Activated naive CD8-positive, alpha-beta T cell (primary cell): ENCODE measurements around the gene TSPAN16.
"Not testable (repeated sequence)": the region's sequence is repeated elsewhere in the genome, so short reads cannot be mapped to it uniquely, and the experiment has no call there.

ENCODE experiments used
- H3K27ac Mint-ChIP-seq: one replicate; pipeline ENCODE4 v1.8.0; 2021; ENCODE audit warnings: mixed read lengths
- H3K27me3 Mint-ChIP-seq: one replicate; pipeline ENCODE4 v1.8.0; 2021; ENCODE audit warnings: mixed read lengths
- H3K36me3 Mint-ChIP-seq: one replicate; pipeline ENCODE4 v1.8.0; 2021; ENCODE audit warnings: mixed read lengths
- H3K4me1 Mint-ChIP-seq: one replicate; pipeline ENCODE4 v1.8.0; 2021; ENCODE audit warnings: low read depth, mixed read lengths
- H3K4me3 Mint-ChIP-seq: one replicate; pipeline ENCODE4 v1.8.0; 2021; ENCODE audit warnings: mild to moderate bottlenecking, mixed read lengths
- H3K9me3 Mint-ChIP-seq: one replicate; pipeline ENCODE4 v1.8.0; 2021; ENCODE audit warnings: low read depth, mixed read lengths

The TSPAN16 gene

GRCh38 chr19:11286312-11286974 is 9.5 kb upstream of the TSPAN16 start:
- H3K4me1 Mint-ChIP-seq: peaks cover 3% of the 10 kb centered on the region
- no peak overlapping the region for H3K4me3 Mint-ChIP-seq
- H3K36me3 Mint-ChIP-seq: no peaks in the 10 kb centered on the region
- peaks cover 15% of the 10 kb centered on the region for H3K27me3 Mint-ChIP-seq
- H3K9me3 Mint-ChIP-seq: no peaks in the 10 kb centered on the region
- H3K27ac Mint-ChIP-seq: no peak overlapping the region

- H3K4me3 Mint-ChIP-seq: no peak overlapping the region
- no peaks in the 10 kb centered on the region for H3K4me1 Mint-ChIP-seq
- peaks cover 14% of the 10 kb centered on the region for H3K27me3 Mint-ChIP-seq
- no peak overlapping the region for H3K27ac Mint-ChIP-seq
- no peaks in the 10 kb centered on the region for H3K9me3 Mint-ChIP-seq
- H3K36me3 Mint-ChIP-seq: no peaks in the 10 kb centered on the region
Measured at GRCh38 chr19:11288349-11288748, 7.6 kb upstream of the TSPAN16 start.

- Mint-ChIP-seq H3K36me3 (no peaks in the 10 kb centered on the region), H3K27ac (no peak overlapping the region), H3K27me3 (peaks cover 9% of the 10 kb centered on the region), H3K4me1 (peaks cover 2% of the 10 kb centered on the region), H3K4me3 (no peak overlapping the region), H3K9me3 (no peaks in the 10 kb centered on the region)
Measured at GRCh38 chr19:11290256-11290655, 5.7 kb upstream of the TSPAN16 start.

GRCh38 chr19:11291415-11291814 is 4.5 kb upstream of the TSPAN16 start:
- H3K36me3 Mint-ChIP-seq: no peaks in the 10 kb centered on the region
- peaks cover 2% of the 10 kb centered on the region for H3K4me1 Mint-ChIP-seq
- H3K4me3 Mint-ChIP-seq: no peak overlapping the region
- H3K27me3 Mint-ChIP-seq: peaks cover 11% of the 10 kb centered on the region
- H3K9me3 Mint-ChIP-seq: no peaks in the 10 kb centered on the region
- H3K27ac Mint-ChIP-seq: no peak overlapping the region

GRCh38 chr19:11291991-11292390 is 4.0 kb upstream of the TSPAN16 start:
- H3K4me3 Mint-ChIP-seq: no peak overlapping the region
- H3K27me3 Mint-ChIP-seq: peaks cover 11% of the 10 kb centered on the region
- H3K36me3 Mint-ChIP-seq: no peaks in the 10 kb centered on the region
- no peaks in the 10 kb centered on the region for H3K9me3 Mint-ChIP-seq
- H3K27ac Mint-ChIP-seq: no peak overlapping the region
- peaks cover 2% of the 10 kb centered on the region for H3K4me1 Mint-ChIP-seq

GRCh38 chr19:11293433-11294389 is 2.2 kb upstream of the TSPAN16 start:
- Mint-ChIP-seq H3K27ac (no peak overlapping the region), H3K9me3 (no peaks in the 10 kb centered on the region), H3K4me3 (no peak overlapping the region), H3K27me3 (peaks cover 9% of the 10 kb centered on the region), H3K36me3 (no peaks in the 10 kb centered on the region), H3K4me1 (peaks cover 2% of the 10 kb centered on the region)

- peaks cover 7% of the 10 kb centered on the region for H3K27me3 Mint-ChIP-seq
- peaks cover 2% of the 10 kb centered on the region for H3K4me1 Mint-ChIP-seq
- H3K9me3 Mint-ChIP-seq: no peaks in the 10 kb centered on the region
- H3K4me3 Mint-ChIP-seq: no peak overlapping the region
- no peak overlapping the region for H3K27ac Mint-ChIP-seq
- H3K36me3 Mint-ChIP-seq: no peaks in the 10 kb centered on the region
Measured at GRCh38 chr19:11295180-11295579, 780 bp upstream of the TSPAN16 start.

- H3K36me3 Mint-ChIP-seq: no peaks in the 10 kb centered on the region
- no peaks in the 10 kb centered on the region for H3K9me3 Mint-ChIP-seq
- H3K27me3 Mint-ChIP-seq: peaks cover 11% of the 10 kb centered on the region
- peaks cover 2% of the 10 kb centered on the region for H3K4me1 Mint-ChIP-seq
- H3K4me3 Mint-ChIP-seq: no peak overlapping the region
- H3K27ac Mint-ChIP-seq: no peak overlapping the region
Measured at GRCh38 chr19:11296264-11296663, 304 bp downstream of the TSPAN16 start.

GRCh38 chr19:11299946-11300810 is 4.2 kb downstream of the TSPAN16 start:
- no peaks in the 10 kb centered on the region for H3K4me1 Mint-ChIP-seq
- no peak overlapping the region for H3K27ac Mint-ChIP-seq
- no peak overlapping the region for H3K4me3 Mint-ChIP-seq
- H3K36me3 Mint-ChIP-seq: no peaks in the 10 kb centered on the region
- H3K9me3 Mint-ChIP-seq: no peaks in the 10 kb centered on the region
- H3K27me3 Mint-ChIP-seq: peaks cover 7% of the 10 kb centered on the region

GRCh38 chr19:11300811-11301120 is 4.8 kb downstream of the TSPAN16 start:
- H3K27me3 Mint-ChIP-seq: peaks cover 7% of the 10 kb centered on the region
- no peak overlapping the region for H3K4me3 Mint-ChIP-seq
- H3K27ac Mint-ChIP-seq: no peak overlapping the region
- no peaks in the 10 kb centered on the region for H3K36me3 Mint-ChIP-seq
- no peaks in the 10 kb centered on the region for H3K4me1 Mint-ChIP-seq
- H3K9me3 Mint-ChIP-seq: no peaks in the 10 kb centered on the region

- Mint-ChIP-seq H3K36me3 (no peaks in the 10 kb centered on the region), H3K27me3 (peaks cover 4% of the 10 kb centered on the region), H3K27ac (no peak overlapping the region), H3K4me3 (no peak overlapping the region), H3K9me3 (no peaks in the 10 kb centered on the region), H3K4me1 (no peaks in the 10 kb centered on the region)
Measured at GRCh38 chr19:11304936-11305335, 9.0 kb downstream of the TSPAN16 start.

GRCh38 chr19:11306337-11306736 is 10.4 kb downstream of the TSPAN16 start:
- no peaks in the 10 kb centered on the region for H3K9me3 Mint-ChIP-seq
- no peaks in the 10 kb centered on the region for H3K27me3 Mint-ChIP-seq

GRCh38 chr19:11320278-11320995 is 24.5 kb downstream of the TSPAN16 start:
- H3K27ac Mint-ChIP-seq, H3K4me3 Mint-ChIP-seq, H3K9me3 Mint-ChIP-seq, H3K27me3 Mint-ChIP-seq, H3K36me3 Mint-ChIP-seq: not testable (repeated sequence)
- H3K4me1 Mint-ChIP-seq: peaks cover 12% of the 10 kb centered on the region

More at GRCh38 chr19:11306337-11306736, 10.4 kb downstream of the TSPAN16 start:
- no peaks in the 10 kb centered on the region for H3K4me1 Mint-ChIP-seq
- H3K36me3 Mint-ChIP-seq: no peaks in the 10 kb centered on the region
- H3K4me3 Mint-ChIP-seq: no peak overlapping the region
- H3K27ac Mint-ChIP-seq: no peak overlapping the region
